GM19023 (cell line): Measurements from ENCODE around the gene UBE2H.
A peak's percentile ranks its signal among the peaks of the same experiment; 100 is the strongest.
"Not testable (repeated sequence)": the region's sequence is repeated elsewhere in the genome, so short reads cannot be mapped to it uniquely, and the experiment has no call there.

Experiments used
- ATAC-seq: cut with Tn5 transposase; IDR thresholded peaks from one replicate; pipeline ENCODE4 v1.9.1; 2021; ENCODE audit warnings: mild to moderate bottlenecking, moderate library complexity; ENCODE audit not compliant: unreplicated experiment

Gene UBE2H

GRCh38 chr7:129824291-129825208, 128.2 kb downstream of the UBE2H start:
- peak; percentile 30 for ATAC-seq

- not testable (repeated sequence) for ATAC-seq
Observed at GRCh38 chr7:129823143-129823542, 129.6 kb downstream of the UBE2H start.

- no peak for ATAC-seq
Observed at GRCh38 chr7:129821476-129821875, 131.3 kb downstream of the UBE2H start.

- no peak for ATAC-seq
Observed at GRCh38 chr7:129816742-129817141, 136.0 kb downstream of the UBE2H start.

- ATAC-seq, result no peak
Observed at GRCh38 chr7:129807863-129808262, 144.9 kb downstream of the UBE2H start.

GRCh38 chr7:129804890-129805719, 147.7 kb downstream of the UBE2H start:
- no peak for ATAC-seq

- no peak for ATAC-seq
Observed at GRCh38 chr7:129804111-129804889, 148.5 kb downstream of the UBE2H start.

- ATAC-seq, result no peak
Observed at GRCh38 chr7:129803546-129804081, 149.1 kb downstream of the UBE2H start.

GRCh38 chr7:129801882-129802281, 150.9 kb downstream of the UBE2H start:
- ATAC-seq, result no peak

DNA sequence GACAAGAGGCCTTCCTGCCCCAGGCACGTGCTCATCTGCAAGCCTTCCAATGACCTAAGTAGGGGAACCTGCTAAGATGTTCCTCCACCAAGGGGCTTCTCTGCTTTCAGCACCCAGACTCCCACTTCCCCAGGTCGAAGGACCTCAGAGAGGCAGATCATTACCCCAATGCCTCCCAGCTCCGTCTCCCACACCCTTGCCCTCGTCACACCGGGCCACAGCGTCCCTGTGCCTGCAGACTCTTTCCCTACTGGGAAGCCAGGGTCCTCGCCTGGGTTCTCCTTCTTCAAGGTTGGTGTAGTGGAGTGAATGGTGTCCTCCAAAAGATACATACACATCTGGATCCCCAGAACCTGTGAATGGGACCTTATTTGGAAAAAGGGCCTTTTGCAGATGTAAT, 151.9 kb downstream of the UBE2H start:
- no peak for ATAC-seq

GRCh38 chr7:129799350-129799955, 153.3 kb downstream of the UBE2H start:
- ATAC-seq, result no peak

DNA sequence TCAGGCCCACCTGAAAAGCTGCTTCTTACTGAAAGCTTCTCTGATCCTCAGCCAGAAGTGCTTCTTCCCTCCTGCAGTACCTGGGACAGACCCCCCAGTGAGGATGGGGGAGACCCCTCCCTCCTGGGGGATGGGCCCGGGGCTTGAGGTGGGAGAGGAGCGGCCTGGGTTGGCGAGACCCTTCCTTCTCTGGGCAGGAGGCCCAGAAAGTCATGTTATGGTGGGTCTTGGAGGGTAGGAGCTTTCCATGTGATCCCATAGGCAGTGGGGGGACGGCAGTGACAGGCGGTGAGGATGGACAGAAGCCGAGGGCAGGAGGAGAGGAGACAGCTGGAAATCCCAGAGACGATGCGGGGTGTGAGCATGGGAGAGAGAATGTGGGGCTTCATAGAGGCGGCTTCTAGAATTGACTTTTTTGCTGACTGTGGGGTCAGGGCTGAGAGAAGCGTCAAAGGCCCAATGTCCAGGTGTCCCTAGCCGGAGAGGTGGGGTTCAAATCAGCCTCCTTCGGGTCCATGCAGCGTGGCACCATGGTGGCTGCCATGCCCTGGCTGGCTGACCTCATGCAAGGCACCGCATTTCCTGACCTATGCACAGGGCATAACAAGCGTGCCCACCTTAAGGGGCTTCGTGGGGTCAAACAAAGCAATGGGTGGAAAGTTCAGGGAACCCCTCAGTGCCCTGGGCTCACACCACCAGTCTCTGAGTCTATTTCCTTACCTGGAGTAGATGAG, 154.0 kb downstream of the UBE2H start:
- no peak for ATAC-seq

DNA sequence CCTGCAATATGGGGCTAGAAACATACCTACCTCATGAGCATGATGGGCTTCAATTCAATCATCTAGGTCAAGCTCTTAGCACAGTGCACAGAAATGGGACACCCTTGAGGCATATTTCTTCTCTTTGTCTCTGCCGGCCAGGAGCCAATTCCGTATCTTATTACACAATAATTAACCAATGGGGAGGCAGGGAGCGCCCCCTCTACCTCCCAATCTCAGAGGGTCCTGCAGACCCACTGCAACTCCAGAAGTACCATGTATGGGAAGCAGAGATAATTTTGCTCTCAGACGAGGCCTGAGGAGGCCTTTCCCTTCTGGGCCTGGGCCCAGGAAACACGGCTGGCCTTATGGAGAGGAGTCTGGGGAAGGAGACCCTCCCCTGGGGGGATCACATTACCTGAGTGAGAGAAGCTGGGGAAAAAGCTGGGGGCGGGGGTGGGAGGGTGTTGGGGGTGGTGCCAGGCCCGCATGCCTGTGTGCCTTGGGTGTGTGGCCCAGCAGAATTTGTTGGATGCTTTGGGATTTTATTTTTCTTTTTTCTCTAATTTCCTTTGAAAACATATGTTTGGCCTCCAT, 155.5 kb downstream of the UBE2H start:
- no peak for ATAC-seq

DNA sequence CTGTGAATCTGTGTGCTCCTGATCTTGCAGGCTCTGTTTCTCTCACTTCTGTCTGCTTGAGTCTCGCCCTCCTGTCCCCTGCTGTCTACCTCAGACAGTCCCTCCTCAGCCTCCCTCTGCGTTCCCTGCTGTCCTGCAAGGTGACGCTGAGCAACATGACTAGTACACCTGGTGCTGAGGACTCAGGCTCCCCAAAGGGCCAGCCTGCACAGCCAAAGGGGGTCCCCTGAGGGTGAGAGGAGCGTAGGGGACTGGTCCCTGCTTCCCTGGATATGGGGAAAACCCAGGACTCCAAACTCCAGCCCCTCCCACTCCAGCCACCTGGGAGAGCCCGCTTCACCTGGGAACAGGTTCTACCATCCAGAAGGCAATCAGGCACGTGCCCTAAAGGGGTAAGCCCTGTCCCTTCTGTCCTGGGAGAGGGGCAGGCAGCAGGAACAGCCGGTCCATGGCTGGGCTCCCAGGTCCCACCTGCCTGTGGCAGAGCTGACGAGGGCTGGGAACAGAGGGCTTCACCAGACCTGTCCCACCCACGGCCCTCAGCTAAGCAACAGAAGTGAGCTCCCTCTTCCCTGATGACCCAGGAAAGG, 156.5 kb downstream of the UBE2H start:
- ATAC-seq, result no peak

GRCh38 chr7:129794461-129794860, 158.3 kb downstream of the UBE2H start:
- not testable (repeated sequence) for ATAC-seq

GRCh38 chr7:129793506-129794310, 159.1 kb downstream of the UBE2H start:
- ATAC-seq, result no peak

- no peak for ATAC-seq
Observed at GRCh38 chr7:129792721-129793120, 160.0 kb downstream of the UBE2H start.

DNA sequence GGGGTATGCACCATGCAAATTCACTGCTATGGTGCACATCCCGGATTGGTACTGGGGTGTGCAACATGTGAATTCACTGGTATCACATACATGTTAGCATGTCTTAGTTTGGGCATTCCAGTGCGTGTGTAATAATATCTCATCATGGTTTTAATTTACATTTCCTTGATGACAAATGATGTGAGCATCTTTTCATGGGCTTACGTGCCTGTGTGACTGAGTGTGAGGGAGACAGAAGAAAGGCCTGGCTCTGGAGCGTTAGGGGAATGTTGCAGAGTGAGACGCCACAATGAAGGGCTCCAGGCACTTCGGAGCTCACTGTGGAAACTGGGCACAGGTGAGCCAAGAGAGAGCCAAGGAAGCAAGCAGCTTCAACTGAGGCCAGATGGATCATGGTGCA, 162.6 kb downstream of the UBE2H start:
- ATAC-seq, result no peak
